Vagina (tissue), 2 donors: ENCODE results near the gene ENOX1.

Experiments
- CTCF ChIP-seq, 3 experiments: fragments of 450-650 bp in 2 of 3; fragments of 200-600 bp in 1 of 3; sonication (generic) in 1 of 3; IDR thresholded peaks; one replicate each; pipeline ENCODE4 v1.5.1; 2017 to 2019; ENCODE audit warnings: antibody characterized with exemption in 3 of 3, mild to moderate bottlenecking in 2 of 3, moderate library complexity in 2 of 3
- POLR2AphosphoS5 ChIP-seq, 2 donors: sonication (generic); formaldehyde crosslinking; IDR thresholded peaks; one replicate each; pipeline ENCODE4 v1.9.0; 2017; ENCODE audit warnings: antibody characterized with exemption in 2 of 2, mild to moderate bottlenecking in 2 of 2, low read depth in 1 of 2; ENCODE audit not compliant: insufficient read depth in 1 of 2

- TF ChIP-seq CTCF (IDR thresholded peaks at IDR 0.05) (no peak), POLR2AphosphoS5 (IDR thresholded peaks at IDR 0.05; ENCODE audit: insufficient read depth in 1 of 2, low read depth in 1 of 2) (no peak)
These were observed 18.9 kb upstream of the ENOX1 start for GRCh38 chr13:43805681-43806128.
